GM23338 (cell line): Measurements from ENCODE around the gene CACNA1D. TPM values are rescaled to one million over a fixed set of nuclear protein-coding genes. Genes with fewer than 3 reads are reported as not detected.

ENCODE experiments used
- ATAC-seq: fragments of 200-7000 bp; cut with Tn5 transposase; 3 replicates; pipeline ENCODE4 v1.9.1; 2020
- DNase-seq: peaks from one replicate; pipeline ENCODE4 v3.0.0-alpha.2; 2015; ENCODE audit warnings: low spot score
- H2AFZ ChIP-seq: fragments of 200-600 bp; sonication (generic); 2 replicates; pipeline ENCODE4 v1.8.0; 2016; ENCODE audit warnings: antibody characterized with exemption, mild to moderate bottlenecking, moderate library complexity
- H3F3A ChIP-seq: fragments of 200-600 bp; sonication (generic); replicated peaks from 2 replicates; pipeline ENCODE4 v1.8.0; 2017; ENCODE audit warnings: antibody characterized with exemption, mixed run types, low read depth
- H3K27ac ChIP-seq: fragments of 200-600 bp; sonication (generic); 2 replicates; pipeline ENCODE4 v1.6.1; 2016; ENCODE audit warnings: low read depth
- H3K27me3 ChIP-seq: fragments of 200-600 bp; sonication (generic); 2 replicates; pipeline ENCODE4 v1.8.0; 2016; ENCODE audit warnings: mild to moderate bottlenecking, mixed run types, moderate library complexity; ENCODE audit not compliant: insufficient read depth
- H3K36me3 ChIP-seq: fragments of 200-600 bp; sonication (generic); 2 replicates; pipeline ENCODE4 v1.8.0; 2016; ENCODE audit warnings: mild to moderate bottlenecking; ENCODE audit not compliant: insufficient read depth
- H3K4me1 ChIP-seq: fragments of 200-600 bp; sonication (generic); 2 replicates; pipeline ENCODE4 v1.8.0; 2016; ENCODE audit warnings: mild to moderate bottlenecking, moderate library complexity; ENCODE audit not compliant: insufficient read depth
- H3K4me2 ChIP-seq: fragments of 200-600 bp; sonication (generic); 2 replicates; pipeline ENCODE4 v1.7.1; 2017; ENCODE audit warnings: mixed run types
- H3K4me3 ChIP-seq: fragments of 200-600 bp; sonication (generic); 2 replicates; pipeline ENCODE4 v1.6.1; 2016; ENCODE audit warnings: mixed run types
- H3K79me2 ChIP-seq: fragments of 200-600 bp; sonication (generic); replicated peaks from 2 replicates; pipeline ENCODE4 v1.8.0; 2017; ENCODE audit warnings: mild to moderate bottlenecking; ENCODE audit not compliant: insufficient read depth
- H3K9me2 ChIP-seq: fragments of 200-600 bp; sonication (generic); 2 replicates; pipeline ENCODE4 v1.8.0; 2017; ENCODE audit not compliant: insufficient read depth
- H4K20me1 ChIP-seq: fragments of 200-600 bp; sonication (generic); replicated peaks from 2 replicates; pipeline ENCODE4 v1.8.0; 2017; ENCODE audit warnings: mild to moderate bottlenecking; ENCODE audit not compliant: insufficient read depth
- H3K27ac Mint-ChIP-seq: 2 replicates; pipeline ENCODE4 v1.8.0; 2020; ENCODE audit warnings: inconsistent platforms, mild to moderate bottlenecking, moderate library complexity, mixed read lengths
- H3K27me3 Mint-ChIP-seq: 3 replicates; pipeline ENCODE4 v1.8.0; 2022; ENCODE audit warnings: low read depth, mild to moderate bottlenecking, moderate library complexity, mixed read lengths, inconsistent platforms; ENCODE audit not compliant: insufficient read depth, poor library complexity
- H3K36me3 Mint-ChIP-seq: 3 replicates; pipeline ENCODE4 v1.8.0; 2021; ENCODE audit warnings: low read depth, mild to moderate bottlenecking, inconsistent platforms, moderate library complexity, mixed read lengths
- H3K4me1 Mint-ChIP-seq: 3 replicates; pipeline ENCODE4 v1.8.0; 2020; ENCODE audit warnings: mild to moderate bottlenecking, inconsistent platforms, mixed read lengths
- H3K4me3 Mint-ChIP-seq: 3 replicates; pipeline ENCODE4 v1.8.0; 2021; ENCODE audit warnings: moderate library complexity, mild to moderate bottlenecking, inconsistent platforms, mixed read lengths
- H3K9me3 Mint-ChIP-seq: 3 replicates; pipeline ENCODE4 v1.8.0; 2020; ENCODE audit warnings: moderate library complexity, mild to moderate bottlenecking, inconsistent platforms, mixed read lengths
- EZH2phosphoT487 ChIP-seq: fragments of 200-600 bp; sonication (generic); IDR thresholded peaks from one replicate; pipeline ENCODE4 v1.8.1; 2018; ENCODE audit warnings: antibody characterized with exemption; ENCODE audit not compliant: unreplicated experiment
- JUNB ChIP-seq: IDR thresholded peaks from one replicate; pipeline ENCODE4 v1.6.1; 2016; ENCODE audit warnings: antibody characterized with exemption; ENCODE audit not compliant: unreplicated experiment
- NANOG ChIP-seq: IDR thresholded peaks from 2 replicates; pipeline ENCODE4 v1.6.1; 2016; ENCODE audit warnings: antibody characterized with exemption, borderline replicate concordance
- POLR2AphosphoS5 ChIP-seq: IDR thresholded peaks from 2 replicates; pipeline ENCODE4 v1.6.1; 2016; ENCODE audit warnings: antibody characterized with exemption, low read depth
- ZNF331 ChIP-seq: fragments of 250-450 bp; sonication (Bioruptor Pico); IDR thresholded peaks from 2 replicates; pipeline ENCODE4 v1.5.0; 2020; ENCODE audit warnings: low read depth, mild to moderate bottlenecking, moderate library complexity
- polyA plus RNA-seq: library from polyadenylated mRNA; unstranded; fragments of >200 nt; fragmentation: Nextera tagmentation; extraction: Ambion mirVana; gene quantifications from 2 replicates; pipeline ENCODE4 v1.2.1, GENCODE V29; 2016
- total RNA-seq: library from RNA; depleted of rRNA; stranded (reverse); fragments of >200 nt; shearing (Covaris generic); gene quantifications from 2 replicates; pipeline ENCODE4 v1.2.3, GENCODE V29; 2014
- TF ChIP-seq, protein P1 (sequence below): IDR thresholded peaks from 2 replicates; pipeline ENCODE4 v1.6.1; 2016; ENCODE audit warnings: antibody characterized with exemption
- TF ChIP-seq, protein P2 (sequence below), 2 experiments: fragments of 200-600 bp in 1 of 2; sonication (generic) in 1 of 2; conservative IDR thresholded peaks; 2 replicates each; pipeline versions ENCODE4 v1.5.1 to v1.6.1; 2016 to 2017; ENCODE audit warnings: antibody characterized with exemption in 2 of 2, low read depth in 2 of 2, mild to moderate bottlenecking in 2 of 2, moderate library complexity in 1 of 2

CACNA1D gene
- total and polyA plus RNA-seq, 2 experiments from 2014 or later = 1.7 to 1.8 TPM

- TF ChIP-seq, protein P1, sequence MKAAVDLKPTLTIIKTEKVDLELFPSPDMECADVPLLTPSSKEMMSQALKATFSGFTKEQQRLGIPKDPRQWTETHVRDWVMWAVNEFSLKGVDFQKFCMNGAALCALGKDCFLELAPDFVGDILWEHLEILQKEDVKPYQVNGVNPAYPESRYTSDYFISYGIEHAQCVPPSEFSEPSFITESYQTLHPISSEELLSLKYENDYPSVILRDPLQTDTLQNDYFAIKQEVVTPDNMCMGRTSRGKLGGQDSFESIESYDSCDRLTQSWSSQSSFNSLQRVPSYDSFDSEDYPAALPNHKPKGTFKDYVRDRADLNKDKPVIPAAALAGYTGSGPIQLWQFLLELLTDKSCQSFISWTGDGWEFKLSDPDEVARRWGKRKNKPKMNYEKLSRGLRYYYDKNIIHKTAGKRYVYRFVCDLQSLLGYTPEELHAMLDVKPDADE = no peak
- TF ChIP-seq EZH2phosphoT487 = no peak
- TF ChIP-seq ZNF331 (CRISPR knock-in tag) = no peak
- TF ChIP-seq POLR2AphosphoS5 = no peak
These were observed 342.9 kb downstream of the CACNA1D start (continued) for GRCh38 chr3:53837331-53837730.

GRCh38 chr3:53841296-53841695, 346.9 kb downstream of the CACNA1D start:
- TF ChIP-seq, protein P2, sequence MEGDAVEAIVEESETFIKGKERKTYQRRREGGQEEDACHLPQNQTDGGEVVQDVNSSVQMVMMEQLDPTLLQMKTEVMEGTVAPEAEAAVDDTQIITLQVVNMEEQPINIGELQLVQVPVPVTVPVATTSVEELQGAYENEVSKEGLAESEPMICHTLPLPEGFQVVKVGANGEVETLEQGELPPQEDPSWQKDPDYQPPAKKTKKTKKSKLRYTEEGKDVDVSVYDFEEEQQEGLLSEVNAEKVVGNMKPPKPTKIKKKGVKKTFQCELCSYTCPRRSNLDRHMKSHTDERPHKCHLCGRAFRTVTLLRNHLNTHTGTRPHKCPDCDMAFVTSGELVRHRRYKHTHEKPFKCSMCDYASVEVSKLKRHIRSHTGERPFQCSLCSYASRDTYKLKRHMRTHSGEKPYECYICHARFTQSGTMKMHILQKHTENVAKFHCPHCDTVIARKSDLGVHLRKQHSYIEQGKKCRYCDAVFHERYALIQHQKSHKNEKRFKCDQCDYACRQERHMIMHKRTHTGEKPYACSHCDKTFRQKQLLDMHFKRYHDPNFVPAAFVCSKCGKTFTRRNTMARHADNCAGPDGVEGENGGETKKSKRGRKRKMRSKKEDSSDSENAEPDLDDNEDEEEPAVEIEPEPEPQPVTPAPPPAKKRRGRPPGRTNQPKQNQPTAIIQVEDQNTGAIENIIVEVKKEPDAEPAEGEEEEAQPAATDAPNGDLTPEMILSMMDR (conservative IDR thresholded peaks at IDR 0.05; ENCODE audit: low read depth in 2 of 2) = 0 out of 4 replicates have a peak, but pooled peaks of 1 of the 2 experiments have one; percentile 6
- TF ChIP-seq ZNF331 (CRISPR knock-in tag) (no peak), JUNB (no peak)

DNA sequence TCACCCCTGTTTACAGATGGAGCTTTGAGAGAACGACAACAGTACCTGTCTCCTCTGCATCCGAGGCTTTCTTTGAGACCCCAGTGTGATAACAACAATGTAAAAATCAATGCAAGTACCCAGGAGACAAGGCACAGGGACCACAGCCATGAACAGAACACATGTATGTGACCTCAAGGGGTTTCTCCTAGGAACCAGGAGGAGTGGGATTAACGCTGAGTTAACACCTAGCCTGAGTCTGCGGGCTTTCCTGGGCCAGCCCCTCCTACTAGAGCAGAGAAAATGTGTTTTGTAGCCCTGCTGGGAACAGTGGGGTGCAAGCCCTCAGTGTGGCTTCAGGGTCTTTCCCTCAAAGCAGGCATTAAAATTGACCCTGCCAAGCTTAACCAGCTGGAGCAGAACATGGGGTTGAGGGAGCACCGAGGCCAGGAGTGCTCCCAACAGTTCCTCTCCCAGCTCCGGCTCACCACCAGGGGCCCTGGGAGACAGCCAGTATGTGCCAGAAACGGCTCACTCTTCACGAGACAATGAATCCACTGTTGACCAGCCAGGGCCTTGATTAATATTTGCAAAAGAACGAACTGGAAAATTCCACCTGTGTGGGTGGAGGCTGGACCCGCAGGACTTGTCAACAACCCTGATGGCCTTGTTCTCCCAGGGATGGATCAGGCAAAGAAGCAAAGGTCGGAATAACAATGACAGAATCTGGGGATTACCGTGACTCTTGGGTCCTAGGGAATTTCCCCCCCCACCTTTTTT, 348.2 kb downstream of the CACNA1D start:
- Histone ChIP-seq H3K4me1 (peaks cover 15% of the 10 kb centered on the region), H3K9me2 (no peaks in the 10 kb centered on the region), H3K4me3 (no peak overlapping the region), H2AFZ (no peak overlapping the region), H4K20me1 (no peaks in the 10 kb centered on the region), H3K36me3 (no peaks in the 10 kb centered on the region), H3K4me2 (0 out of 2 replicates have a peak overlapping the region, but pooled peaks have one; percentile 29), H3K27ac (no peak overlapping the region), H3K79me2 (peaks cover 7% of the 10 kb centered on the region; the same call in 1 of the 2 replicates), H3F3A (0 out of 2 replicates have a peak, but pooled peaks cover 5% of the 10 kb centered on the region), H3K27me3 (peaks cover 14% of the 10 kb centered on the region)
- H3K4me3 Mint-ChIP-seq = no peak overlapping the region
- H3K4me1 Mint-ChIP-seq = peaks cover 31% of the 10 kb centered on the region
- no peaks in the 10 kb centered on the region for H3K9me3 Mint-ChIP-seq
- no peak overlapping the region for H3K27ac Mint-ChIP-seq
- ATAC-seq (peak; percentile 5), DNase-seq (peak; percentile 43)
- peaks cover 21% of the 10 kb centered on the region for H3K27me3 Mint-ChIP-seq
- TF ChIP-seq NANOG (no peak), ZNF331 (CRISPR knock-in tag) (no peak), JUNB (no peak)
- TF ChIP-seq, protein P1 = no peak
- TF ChIP-seq, protein P2 (conservative IDR thresholded peaks at IDR 0.05; ENCODE audit: low read depth in 2 of 2) = peak in 1 of 2 experiments; percentile 24; a peak in 1 of 4 replicates
- no peaks in the 10 kb centered on the region; the same call in 2 of the 3 replicates for H3K36me3 Mint-ChIP-seq

More at GRCh38 chr3:53841296-53841695, 346.9 kb downstream of the CACNA1D start:
- H3K4me1 Mint-ChIP-seq = peaks cover 31% of the 10 kb centered on the region
- no peak overlapping the region for H3K4me3 ChIP-seq
- peaks cover 15% of the 10 kb centered on the region for H3K4me1 ChIP-seq
- no peaks in the 10 kb centered on the region; the same call in 1 of the 2 replicates for H4K20me1 ChIP-seq
- H3K4me3 Mint-ChIP-seq = no peak overlapping the region
- H3K27ac ChIP-seq = no peak overlapping the region
- H3K9me3 Mint-ChIP-seq = no peaks in the 10 kb centered on the region
- no peaks in the 10 kb centered on the region; the same call in 2 of the 3 replicates for H3K36me3 Mint-ChIP-seq
- no peak for ATAC-seq
- H3K4me2 ChIP-seq = no peak overlapping the region
- no peaks in the 10 kb centered on the region for H3K9me2 ChIP-seq
- H3K27me3 ChIP-seq = peaks cover under 1% of the 10 kb centered on the region; the same call in 1 of the 2 replicates
- no peak overlapping the region for H2AFZ ChIP-seq
- 0 out of 2 replicates have a peak, but pooled peaks cover 5% of the 10 kb centered on the region for H3F3A ChIP-seq
- H3K27me3 Mint-ChIP-seq = peaks cover 9% of the 10 kb centered on the region
- peaks cover 7% of the 10 kb centered on the region; the same call in 1 of the 2 replicates for H3K79me2 ChIP-seq
- no peak overlapping the region for H3K27ac Mint-ChIP-seq
- no peaks in the 10 kb centered on the region for H3K36me3 ChIP-seq
- no peak for DNase-seq
